ENCODE measurements around the gene PSORS1C1. TPM values are rescaled to one million over a fixed set of nuclear protein-coding genes. Genes with fewer than 3 reads are reported as not detected.

Gene PSORS1C1
- polyA plus RNA-seq, 1 donor from 2014 or later: not detected

DNA sequence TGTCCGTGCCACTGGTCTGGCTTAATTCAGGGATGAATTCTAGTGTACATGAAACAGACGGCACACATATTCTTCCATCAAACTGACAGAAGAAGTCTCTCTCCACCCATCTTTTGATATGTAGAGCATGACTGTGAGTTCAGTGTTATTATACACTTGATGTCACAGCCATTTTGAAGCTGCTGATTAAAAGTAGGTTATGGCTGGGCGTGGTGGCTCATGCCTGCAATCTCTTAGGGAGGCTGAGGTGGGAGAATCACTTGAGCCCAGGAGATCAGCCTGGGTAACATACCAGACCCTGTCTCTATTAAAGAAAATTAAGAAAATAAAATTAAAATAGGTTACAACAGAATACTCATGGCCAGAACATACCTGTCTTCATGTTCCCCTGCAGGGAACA is 22.9 kb upstream of the PSORS1C1 start:
- no peak overlapping the region for H3K4me3 ChIP-seq (ENCODE audit: low read length)
- no peak overlapping the region for H3K4me2 ChIP-seq (ENCODE audit: low read length)
- no peaks in the 10 kb centered on the region for H3K9me2 ChIP-seq (ENCODE audit: insufficient read depth, low read length)
- no peak overlapping the region for H2AFZ ChIP-seq (ENCODE audit: low read depth, low read length)
- TF ChIP-seq, protein P1, sequence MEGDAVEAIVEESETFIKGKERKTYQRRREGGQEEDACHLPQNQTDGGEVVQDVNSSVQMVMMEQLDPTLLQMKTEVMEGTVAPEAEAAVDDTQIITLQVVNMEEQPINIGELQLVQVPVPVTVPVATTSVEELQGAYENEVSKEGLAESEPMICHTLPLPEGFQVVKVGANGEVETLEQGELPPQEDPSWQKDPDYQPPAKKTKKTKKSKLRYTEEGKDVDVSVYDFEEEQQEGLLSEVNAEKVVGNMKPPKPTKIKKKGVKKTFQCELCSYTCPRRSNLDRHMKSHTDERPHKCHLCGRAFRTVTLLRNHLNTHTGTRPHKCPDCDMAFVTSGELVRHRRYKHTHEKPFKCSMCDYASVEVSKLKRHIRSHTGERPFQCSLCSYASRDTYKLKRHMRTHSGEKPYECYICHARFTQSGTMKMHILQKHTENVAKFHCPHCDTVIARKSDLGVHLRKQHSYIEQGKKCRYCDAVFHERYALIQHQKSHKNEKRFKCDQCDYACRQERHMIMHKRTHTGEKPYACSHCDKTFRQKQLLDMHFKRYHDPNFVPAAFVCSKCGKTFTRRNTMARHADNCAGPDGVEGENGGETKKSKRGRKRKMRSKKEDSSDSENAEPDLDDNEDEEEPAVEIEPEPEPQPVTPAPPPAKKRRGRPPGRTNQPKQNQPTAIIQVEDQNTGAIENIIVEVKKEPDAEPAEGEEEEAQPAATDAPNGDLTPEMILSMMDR (IDR thresholded peaks at IDR 0.05; ENCODE audit: poor library complexity, severe bottlenecking): no peak
- TF ChIP-seq, protein P2, sequence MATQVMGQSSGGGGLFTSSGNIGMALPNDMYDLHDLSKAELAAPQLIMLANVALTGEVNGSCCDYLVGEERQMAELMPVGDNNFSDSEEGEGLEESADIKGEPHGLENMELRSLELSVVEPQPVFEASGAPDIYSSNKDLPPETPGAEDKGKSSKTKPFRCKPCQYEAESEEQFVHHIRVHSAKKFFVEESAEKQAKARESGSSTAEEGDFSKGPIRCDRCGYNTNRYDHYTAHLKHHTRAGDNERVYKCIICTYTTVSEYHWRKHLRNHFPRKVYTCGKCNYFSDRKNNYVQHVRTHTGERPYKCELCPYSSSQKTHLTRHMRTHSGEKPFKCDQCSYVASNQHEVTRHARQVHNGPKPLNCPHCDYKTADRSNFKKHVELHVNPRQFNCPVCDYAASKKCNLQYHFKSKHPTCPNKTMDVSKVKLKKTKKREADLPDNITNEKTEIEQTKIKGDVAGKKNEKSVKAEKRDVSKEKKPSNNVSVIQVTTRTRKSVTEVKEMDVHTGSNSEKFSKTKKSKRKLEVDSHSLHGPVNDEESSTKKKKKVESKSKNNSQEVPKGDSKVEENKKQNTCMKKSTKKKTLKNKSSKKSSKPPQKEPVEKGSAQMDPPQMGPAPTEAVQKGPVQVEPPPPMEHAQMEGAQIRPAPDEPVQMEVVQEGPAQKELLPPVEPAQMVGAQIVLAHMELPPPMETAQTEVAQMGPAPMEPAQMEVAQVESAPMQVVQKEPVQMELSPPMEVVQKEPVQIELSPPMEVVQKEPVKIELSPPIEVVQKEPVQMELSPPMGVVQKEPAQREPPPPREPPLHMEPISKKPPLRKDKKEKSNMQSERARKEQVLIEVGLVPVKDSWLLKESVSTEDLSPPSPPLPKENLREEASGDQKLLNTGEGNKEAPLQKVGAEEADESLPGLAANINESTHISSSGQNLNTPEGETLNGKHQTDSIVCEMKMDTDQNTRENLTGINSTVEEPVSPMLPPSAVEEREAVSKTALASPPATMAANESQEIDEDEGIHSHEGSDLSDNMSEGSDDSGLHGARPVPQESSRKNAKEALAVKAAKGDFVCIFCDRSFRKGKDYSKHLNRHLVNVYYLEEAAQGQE (IDR thresholded peaks at IDR 0.05; ENCODE audit: borderline replicate concordance): no peak
- no peak for TF ChIP-seq EP300 (conservative IDR thresholded peaks at IDR 0.05; ENCODE audit: poor library complexity, severe bottlenecking)
- no peak for TF ChIP-seq RAD21 (conservative IDR thresholded peaks at IDR 0.05)
- no peak for TF ChIP-seq SMC3 (conservative IDR thresholded peaks at IDR 0.05; ENCODE audit: poor library complexity)
- no peak for TF ChIP-seq MXI1 (conservative IDR thresholded peaks at IDR 0.05; ENCODE audit: poor library complexity, severe bottlenecking)
- H3K27ac ChIP-seq (ENCODE audit: low read length): no peak overlapping the region
- no peaks in the 10 kb centered on the region for H3F3A ChIP-seq (ENCODE audit: insufficient read depth, low read length, poor library complexity, severe bottlenecking)
- H3K9ac ChIP-seq (ENCODE audit: low read length): no peak overlapping the region
- H3K9me3 ChIP-seq (ENCODE audit: low read length): no peaks in the 10 kb centered on the region
- no peaks in the 10 kb centered on the region for H3K79me2 ChIP-seq (replicated peaks; ENCODE audit: insufficient read depth, low read length)
- no peaks in the 10 kb centered on the region for H3K36me3 ChIP-seq (ENCODE audit: insufficient read depth, low read length)
- no peaks in the 10 kb centered on the region for H3K27me3 ChIP-seq (ENCODE audit: insufficient read depth, low read depth, low read length)
- no peaks in the 10 kb centered on the region for H4K20me1 ChIP-seq (ENCODE audit: insufficient read depth)

DNA sequence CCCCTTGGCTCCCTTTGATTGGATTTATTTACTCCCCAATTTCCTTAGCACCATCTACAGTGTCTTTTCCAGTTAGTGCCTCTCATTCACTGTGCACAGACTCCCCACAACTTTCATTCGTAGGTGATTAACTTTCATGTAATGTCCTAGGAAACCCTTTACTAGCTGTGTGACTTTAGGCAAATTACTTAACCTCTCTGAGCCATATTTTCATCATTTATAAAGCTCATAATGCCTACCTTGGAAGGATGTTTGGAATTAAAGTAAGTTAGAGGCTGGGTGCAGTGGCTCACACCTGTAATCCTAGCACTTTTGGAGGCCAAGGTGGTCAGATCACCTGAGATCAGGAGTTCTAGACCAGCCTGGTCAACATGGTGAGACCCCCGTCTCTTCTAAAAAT is 22.4 kb upstream of the PSORS1C1 start:
- no peaks in the 10 kb centered on the region for H3K27me3 ChIP-seq (ENCODE audit: insufficient read depth, low read depth, low read length)
- H3K4me2 ChIP-seq (ENCODE audit: low read length): no peak overlapping the region
- no peak for TF ChIP-seq POLR2AphosphoS5 (IDR thresholded peaks at IDR 0.05)
- no peak for TF ChIP-seq EP300 (conservative IDR thresholded peaks at IDR 0.05; ENCODE audit: poor library complexity, severe bottlenecking)
- TF ChIP-seq TAF1 (IDR thresholded peaks at IDR 0.05; ENCODE audit: low read depth): no peak
- TF ChIP-seq, protein P2 (IDR thresholded peaks at IDR 0.05; ENCODE audit: borderline replicate concordance): no peak
- TF ChIP-seq MXI1 (conservative IDR thresholded peaks at IDR 0.05; ENCODE audit: poor library complexity, severe bottlenecking): no peak
- no peak for TF ChIP-seq EZH2 (IDR thresholded peaks at IDR 0.05; ENCODE audit: borderline replicate concordance, insufficient read depth, low read length, poor library complexity, severe bottlenecking)
- TF ChIP-seq SMC3 (conservative IDR thresholded peaks at IDR 0.05; ENCODE audit: poor library complexity): no peak
- no peak for TF ChIP-seq RAD21 (conservative IDR thresholded peaks at IDR 0.05)
- TF ChIP-seq, protein P1 (IDR thresholded peaks at IDR 0.05; ENCODE audit: poor library complexity, severe bottlenecking): no peak
- no peaks in the 10 kb centered on the region for H3K9me2 ChIP-seq (ENCODE audit: insufficient read depth, low read length)
- H3K27ac ChIP-seq (ENCODE audit: low read length): no peak overlapping the region
- H3K36me3 ChIP-seq (ENCODE audit: insufficient read depth, low read length): no peaks in the 10 kb centered on the region
- H3K9me3 ChIP-seq (ENCODE audit: low read length): no peaks in the 10 kb centered on the region
- no peak overlapping the region for H3K9ac ChIP-seq (ENCODE audit: low read length)
- no peak overlapping the region for H3K4me3 ChIP-seq (ENCODE audit: low read length)
- no peaks in the 10 kb centered on the region for H3K79me2 ChIP-seq (replicated peaks; ENCODE audit: insufficient read depth, low read length)
- no peaks in the 10 kb centered on the region for H3F3A ChIP-seq (ENCODE audit: insufficient read depth, low read length, poor library complexity, severe bottlenecking)
- H4K20me1 ChIP-seq (ENCODE audit: insufficient read depth): no peaks in the 10 kb centered on the region
- no peak overlapping the region for H2AFZ ChIP-seq (ENCODE audit: low read depth, low read length)
